SK-N-MC (cell line): ENCODE results near the gene IL4R.
"Not testable (repeated sequence)": the region's sequence is repeated elsewhere in the genome, so short reads cannot be mapped to it uniquely, and the experiment has no call there.

Source experiments
- DNase-seq: peaks from one replicate; pipeline ENCODE4 v3.0.0-alpha.2; 2011; ENCODE audit warnings: low read depth, low spot score
- H3K27ac ChIP-seq: fragments of 200-600 bp; sonication (generic); 2 replicates; pipeline ENCODE4 v1.5.1; 2016; ENCODE audit warnings: mixed run types
- H3K36me3 ChIP-seq: fragments of 200-600 bp; sonication (generic); 2 replicates; pipeline ENCODE4 v1.6.1; 2017; ENCODE audit warnings: antibody characterized with exemption, low read length, mixed read lengths; ENCODE audit not compliant: insufficient read depth
- H3K4me3 ChIP-seq: fragments of 200-600 bp; sonication (generic); 2 replicates; pipeline ENCODE4 v1.5.1; 2016
- H3K9ac ChIP-seq: fragments of 200-600 bp; sonication (generic); 2 replicates; pipeline ENCODE4 v1.8.0; 2017; ENCODE audit warnings: mixed run types, mixed read lengths; ENCODE audit not compliant: insufficient read length
- H3K9me3 ChIP-seq: fragments of 200-600 bp; sonication (generic); 2 replicates; pipeline ENCODE4 v1.6.1; 2017; ENCODE audit warnings: low read depth, mild to moderate bottlenecking, antibody characterized with exemption, low read length, moderate library complexity, mixed read lengths
- EZH2 ChIP-seq: fragments of 200-600 bp; sonication (generic); IDR thresholded peaks from one replicate; pipeline ENCODE4 v1.6.1; 2017; ENCODE audit warnings: antibody characterized with exemption
- FOXP2 ChIP-seq: optimal IDR thresholded peaks from 2 replicates; pipeline ENCODE3; 2011; ENCODE audit warnings: mild to moderate bottlenecking, moderate library complexity; ENCODE audit not compliant: insufficient read depth; ENCODE audit errors: extremely low read length, control extremely low read depth
- POLR2AphosphoS5 ChIP-seq: IDR thresholded peaks from 2 replicates; pipeline ENCODE4 v1.6.1; 2012; ENCODE audit warnings: mild to moderate bottlenecking, low read depth, low read length, borderline replicate concordance

IL4R gene

GRCh38 chr16:27323781-27324561 lies 10.2 kb downstream of the IL4R start:
- no peak overlapping the region for H3K4me3 ChIP-seq
- H3K27ac ChIP-seq: no peak overlapping the region
- H3K36me3 ChIP-seq: no peaks in the 10 kb centered on the region
- no peak overlapping the region for H3K9ac ChIP-seq
- H3K9me3 ChIP-seq: no peaks in the 10 kb centered on the region
- no peak for DNase-seq
- TF ChIP-seq FOXP2: no peak
- TF ChIP-seq POLR2AphosphoS5: no peak
- no peak for TF ChIP-seq EZH2

DNA sequence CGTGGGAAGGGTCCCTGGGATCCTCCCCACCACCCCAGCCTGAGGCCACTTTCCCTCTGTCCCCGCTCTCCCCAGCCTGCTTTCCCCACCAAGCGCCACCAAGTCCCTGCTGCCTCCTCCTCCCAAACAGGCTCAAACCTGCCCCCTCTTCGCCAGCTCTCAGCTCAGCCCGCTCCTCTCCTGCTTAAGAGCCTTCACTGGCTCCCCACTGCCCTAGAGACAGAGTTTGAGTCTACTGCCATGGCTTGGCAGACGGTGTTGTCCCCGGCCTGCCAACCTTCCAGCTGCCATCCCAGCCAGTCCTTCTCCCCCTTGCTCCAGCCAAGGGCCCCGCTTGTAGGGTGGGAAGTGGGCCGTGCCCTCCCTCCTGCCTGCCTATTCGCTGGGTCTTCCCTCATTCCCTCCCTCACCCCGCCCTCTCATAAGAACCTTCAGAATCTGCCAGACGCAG lies 11.1 kb downstream of the IL4R start:
- H3K36me3 ChIP-seq: no peaks in the 10 kb centered on the region
- no peak overlapping the region for H3K27ac ChIP-seq
- no peak overlapping the region for H3K9ac ChIP-seq
- H3K4me3 ChIP-seq: no peak overlapping the region
- no peak for TF ChIP-seq FOXP2
- TF ChIP-seq EZH2: no peak
- TF ChIP-seq POLR2AphosphoS5: no peak
- no peaks in the 10 kb centered on the region for H3K9me3 ChIP-seq
- no peak for DNase-seq

- Histone ChIP-seq H3K36me3 (no peaks in the 10 kb centered on the region), H3K9me3 (no peaks in the 10 kb centered on the region), H3K9ac (no peak overlapping the region), H3K4me3 (no peak overlapping the region), H3K27ac (no peak overlapping the region)
- TF ChIP-seq FOXP2 (no peak), EZH2 (no peak), POLR2AphosphoS5 (no peak)
- DNase-seq: no peak
These were observed 12.0 kb downstream of the IL4R start for GRCh38 chr16:27325736-27326135.

- TF ChIP-seq POLR2AphosphoS5 (no peak), FOXP2 (no peak), EZH2 (no peak)
- Histone ChIP-seq H3K9me3 (no peaks in the 10 kb centered on the region), H3K36me3 (no peaks in the 10 kb centered on the region), H3K9ac (no peak overlapping the region), H3K27ac (no peak overlapping the region), H3K4me3 (no peak overlapping the region)
- no peak for DNase-seq
These were observed 12.5 kb downstream of the IL4R start for GRCh38 chr16:27326251-27326650.

DNA sequence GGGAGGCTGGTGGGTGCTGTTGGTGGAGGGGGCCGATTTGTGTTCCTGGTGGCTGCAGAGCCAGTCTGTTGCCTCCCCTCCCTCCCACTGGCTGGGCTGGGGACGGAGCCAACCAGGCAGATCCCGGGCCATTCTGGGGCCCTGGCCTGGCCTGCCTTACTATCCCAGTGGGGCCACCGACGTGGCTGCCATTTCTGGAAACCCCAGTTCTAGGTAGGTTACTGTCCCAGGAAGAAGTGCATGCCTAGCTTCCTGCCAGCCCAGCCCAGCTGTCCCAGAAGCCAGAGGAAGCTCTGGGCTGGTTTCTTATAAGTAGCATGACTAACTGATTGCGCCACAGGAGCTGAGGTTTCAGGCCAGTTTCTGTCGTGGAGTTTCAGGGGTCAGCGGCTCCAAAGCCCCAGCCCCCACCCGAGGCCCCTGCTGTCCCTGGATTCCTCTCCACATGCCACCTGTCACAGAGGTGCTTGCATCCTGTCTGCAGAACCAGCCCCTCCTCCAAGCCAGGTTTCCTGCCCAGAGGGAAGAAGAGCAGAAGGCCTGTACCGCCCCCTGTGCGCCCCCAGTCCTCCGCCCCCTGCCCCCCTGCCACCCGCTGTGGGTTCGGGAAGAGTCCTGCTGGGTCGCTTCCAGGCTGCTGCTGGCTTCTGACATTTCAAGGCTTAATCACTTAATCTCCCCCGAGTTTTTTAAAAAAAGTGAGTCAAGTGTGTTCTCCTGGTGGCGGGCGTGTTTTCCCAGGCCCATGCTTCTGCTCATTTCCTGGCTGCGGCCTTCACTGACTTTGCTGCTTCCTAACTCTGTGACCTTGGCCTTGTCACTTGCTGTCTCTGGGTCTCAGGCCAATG lies 13.2 kb downstream of the IL4R start:
- DNase-seq: peak; percentile 32
- Histone ChIP-seq H3K4me3 (no peak overlapping the region), H3K27ac (no peak overlapping the region), H3K36me3 (no peaks in the 10 kb centered on the region), H3K9me3 (no peaks in the 10 kb centered on the region), H3K9ac (no peak overlapping the region)
- TF ChIP-seq FOXP2: no peak
- TF ChIP-seq EZH2: no peak
- TF ChIP-seq POLR2AphosphoS5: no peak

DNA sequence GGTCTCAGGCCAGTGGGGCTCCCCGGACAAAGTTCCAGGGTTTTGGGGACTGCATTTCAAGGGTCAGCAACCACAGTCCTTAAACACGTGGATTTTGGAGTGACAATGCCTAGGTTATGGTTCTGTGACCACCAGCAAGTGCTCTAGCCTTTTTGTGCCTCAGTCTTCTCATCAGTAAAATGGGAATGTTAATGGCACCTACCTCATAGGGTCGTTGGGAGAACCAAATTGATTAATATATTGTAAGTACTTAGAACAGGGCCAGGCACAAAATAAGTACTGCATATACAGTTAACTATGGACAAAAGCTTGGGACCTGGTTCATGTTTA lies 13.8 kb downstream of the IL4R start:
- Histone ChIP-seq H3K4me3 (no peak overlapping the region), H3K9ac (no peak overlapping the region), H3K27ac (no peak overlapping the region), H3K36me3 (no peaks in the 10 kb centered on the region), H3K9me3 (no peaks in the 10 kb centered on the region)
- DNase-seq: no peak
- TF ChIP-seq POLR2AphosphoS5: no peak
- no peak for TF ChIP-seq EZH2
- no peak for TF ChIP-seq FOXP2

GRCh38 chr16:27328937-27329336 lies 15.2 kb downstream of the IL4R start:
- Histone ChIP-seq H3K27ac (no peak overlapping the region), H3K36me3 (no peaks in the 10 kb centered on the region), H3K9me3 (no peaks in the 10 kb centered on the region), H3K9ac (no peak overlapping the region), H3K4me3 (no peak overlapping the region)
- no peak for DNase-seq
- TF ChIP-seq POLR2AphosphoS5 (no peak), FOXP2 (no peak), EZH2 (no peak)

DNA sequence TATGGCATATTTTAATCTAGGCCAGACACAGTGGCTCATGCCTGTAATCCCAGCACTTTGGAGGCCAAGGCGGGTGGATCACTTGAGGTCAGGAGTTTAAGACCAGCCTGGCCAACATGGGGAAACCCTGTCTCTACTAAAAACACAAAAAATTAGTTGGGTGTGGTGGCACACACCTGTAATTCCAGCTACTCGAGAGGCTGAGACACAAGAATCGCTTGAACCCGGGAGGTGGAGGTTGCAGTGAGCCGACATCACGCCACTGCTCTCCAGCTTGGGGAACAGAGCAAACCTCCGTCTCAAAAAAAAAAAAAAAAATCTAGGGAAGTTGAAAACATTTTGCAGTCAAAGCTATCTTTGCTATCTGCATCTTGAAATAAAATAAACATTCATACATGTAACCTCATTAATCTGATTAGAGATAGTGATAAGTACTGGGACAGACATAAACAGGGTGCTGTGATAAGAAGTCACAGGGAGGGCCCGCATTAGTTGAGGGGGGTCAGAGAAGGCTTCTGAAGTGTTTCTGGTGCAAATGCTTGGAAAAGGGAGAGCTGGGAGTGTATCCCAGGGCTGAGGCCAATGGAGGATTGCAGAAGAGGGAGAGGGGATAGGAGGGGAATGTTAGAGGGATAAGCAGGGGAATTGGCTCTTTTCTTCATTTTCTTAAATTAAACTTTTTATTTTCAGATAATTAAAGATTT lies 15.8 kb downstream of the IL4R start:
- not testable (repeated sequence) for H3K9me3 ChIP-seq, H3K9ac ChIP-seq, DNase-seq, H3K27ac ChIP-seq, H3K4me3 ChIP-seq, H3K36me3 ChIP-seq
